Cardiac muscle cell (in vitro differentiated cells and primary cell): ENCODE measurements around the gene GCDH. TPM values are rescaled to one million over a fixed set of nuclear protein-coding genes. Genes with fewer than 3 reads are reported as not detected.

Experiments
- DNase-seq, 2 donors: peaks; one replicate each; pipeline versions ENCODE4 v3.0.0 to v3.0.0-alpha.2; 2010 to 2017; ENCODE audit warnings: low read depth in 1 of 2, low spot score in 1 of 2
- H3K27ac ChIP-seq: fragments of 200-600 bp; sonication (generic); 2 replicates; pipeline ENCODE4 v1.5.1; 2016
- H3K27me3 ChIP-seq: fragments of 200-600 bp; sonication (generic); 2 replicates; pipeline ENCODE4 v1.6.0; 2016; ENCODE audit warnings: control low read depth
- H3K36me3 ChIP-seq: fragments of 200-600 bp; sonication (generic); 2 replicates; pipeline ENCODE4 v1.5.1; 2016; ENCODE audit warnings: control low read depth
- H3K4me1 ChIP-seq: fragments of 200-600 bp; sonication (generic); 2 replicates; pipeline ENCODE4 v1.8.1; 2017; ENCODE audit warnings: low read depth, mild to moderate bottlenecking, mixed run types
- H3K4me3 ChIP-seq: fragments of 200-600 bp; sonication (generic); 2 replicates; pipeline ENCODE4 v1.5.1; 2016; ENCODE audit warnings: mild to moderate bottlenecking
- H3K9me3 ChIP-seq: fragments of 200-600 bp; sonication (generic); 2 replicates; pipeline ENCODE4 v1.5.1; 2017; ENCODE audit warnings: low read depth, mild to moderate bottlenecking, control low read depth
- CTCF ChIP-seq: IDR thresholded peaks from 2 replicates; pipeline ENCODE4 v1.5.1; 2012; ENCODE audit warnings: low read depth, mild to moderate bottlenecking, low read length
- polyA plus RNA-seq: library from polyadenylated mRNA; unstranded; fragments of >200 nt; fragmentation: Nextera tagmentation; extraction: Ambion mirVana; gene quantifications from 2 replicates; pipeline ENCODE4 v1.2.1, GENCODE V29; 2016
- total RNA-seq: library from RNA; depleted of rRNA; stranded (reverse); fragments of >200 nt; gene quantifications from 2 replicates; pipeline ENCODE4 v1.2.3, GENCODE V29; 2016

The GCDH gene
- total and polyA plus RNA-seq, 2 experiments from 2014 or later: 28.5 to 54.9 TPM

GRCh38 chr19:12948612-12949362, 57.8 kb downstream of the GCDH start:
- Histone ChIP-seq H3K9me3 (no peaks in the 10 kb centered on the region), H3K4me3 (no peak overlapping the region), H3K4me1 (peaks cover 4% of the 10 kb centered on the region), H3K27me3 (no peaks in the 10 kb centered on the region), H3K36me3 (peaks cover 47% of the 10 kb centered on the region), H3K27ac (no peak overlapping the region)
- no peak for TF ChIP-seq CTCF
- no peak for DNase-seq

Other genes with a start within 250 kb of the GCDH start
- gene MAN2B1, start 224.4 kb upstream of the GCDH start, total RNA-seq: 45.7 and 47.5 TPM in 2 replicates
- 22.1 and 25.3 TPM in 2 replicates for gene MAN2B1, start 224.4 kb upstream of the GCDH start, polyA plus RNA-seq
- 28.4 and 39.0 TPM in 2 replicates for gene WDR83, start 224.4 kb upstream of the GCDH start, total RNA-seq
- gene WDR83, start 224.4 kb upstream of the GCDH start, polyA plus RNA-seq: 29.4 and 40.2 TPM in 2 replicates
- 64.8 and 113 TPM in 2 replicates for gene DHPS, start 209.3 kb upstream of the GCDH start, total RNA-seq
- 80.0 and 99.5 TPM in 2 replicates for gene DHPS, start 209.3 kb upstream of the GCDH start, polyA plus RNA-seq
- gene GNG14, start 203.2 kb upstream of the GCDH start, total RNA-seq: 1.1 TPM in 1 of 2 replicates, not detected in the other
- gene GNG14, start 203.2 kb upstream of the GCDH start, polyA plus RNA-seq: 1.1 TPM in 1 of 2 replicates, not detected in the other
- gene FBXW9, start 194.5 kb upstream of the GCDH start, total RNA-seq: 17.2 and 32.7 TPM in 2 replicates
- gene FBXW9, start 194.5 kb upstream of the GCDH start, polyA plus RNA-seq: 25.6 and 29.6 TPM in 2 replicates
- 43.4 and 68.6 TPM in 2 replicates for gene TNPO2, start 167.2 kb upstream of the GCDH start, total RNA-seq
- gene TNPO2, start 167.2 kb upstream of the GCDH start, polyA plus RNA-seq: 20.1 and 20.5 TPM in 2 replicates
- gene TRIR, start 156.5 kb upstream of the GCDH start, total RNA-seq: 307 and 371 TPM in 2 replicates
- 175 and 218 TPM in 2 replicates for gene TRIR, start 156.5 kb upstream of the GCDH start, polyA plus RNA-seq
- gene GET3, start 153.7 kb upstream of the GCDH start, total RNA-seq: 44.8 and 73.6 TPM in 2 replicates
- 88.3 and 103 TPM in 2 replicates for gene GET3, start 153.7 kb upstream of the GCDH start, polyA plus RNA-seq
- gene BEST2, start 139.4 kb upstream of the GCDH start, total RNA-seq: not detected in 2 replicates
- gene BEST2, start 139.4 kb upstream of the GCDH start, polyA plus RNA-seq: not detected in 2 replicates
- 28.5 and 54.4 TPM in 2 replicates for gene HOOK2, start 115.6 kb upstream of the GCDH start, total RNA-seq
- 31.1 and 41.6 TPM in 2 replicates for gene HOOK2, start 115.6 kb upstream of the GCDH start, polyA plus RNA-seq
- gene JUNB, start 99.7 kb upstream of the GCDH start, total RNA-seq: 57.6 and 103 TPM in 2 replicates
- 37.2 and 48.3 TPM in 2 replicates for gene JUNB, start 99.7 kb upstream of the GCDH start, polyA plus RNA-seq
- gene PRDX2, start 89.4 kb upstream of the GCDH start, total RNA-seq: 1,316 and 1,694 TPM in 2 replicates
- 1,469 and 1,719 TPM in 2 replicates for gene PRDX2, start 89.4 kb upstream of the GCDH start, polyA plus RNA-seq
- gene THSD8, start 89.1 kb upstream of the GCDH start, total RNA-seq: 0.63 TPM in 1 of 2 replicates, not detected in the other
- gene THSD8, start 89.1 kb upstream of the GCDH start, polyA plus RNA-seq: 15.0 and 19.0 TPM in 2 replicates
- 20.4 and 29.0 TPM in 2 replicates for gene RNASEH2A, start 84.6 kb upstream of the GCDH start, total RNA-seq
- gene RNASEH2A, start 84.6 kb upstream of the GCDH start, polyA plus RNA-seq: 40.4 and 57.3 TPM in 2 replicates
- not detected in 2 replicates for gene RTBDN, start 56.6 kb upstream of the GCDH start, total RNA-seq
- 0.81 TPM in 1 of 2 replicates, not detected in the other for gene RTBDN, start 56.6 kb upstream of the GCDH start, polyA plus RNA-seq
- gene MAST1, start 52.6 kb upstream of the GCDH start, total RNA-seq: 3.7 and 7.9 TPM in 2 replicates
- gene MAST1, start 52.6 kb upstream of the GCDH start, polyA plus RNA-seq: 3.9 and 10.9 TPM in 2 replicates
- gene DNASE2, start 9.7 kb upstream of the GCDH start, total RNA-seq: 25.8 and 54.7 TPM in 2 replicates
- 26.0 and 49.5 TPM in 2 replicates for gene DNASE2, start 9.7 kb upstream of the GCDH start, polyA plus RNA-seq
- gene KLF1, start 4.0 kb upstream of the GCDH start, total RNA-seq: 0.51 and 2.2 TPM in 2 replicates
- 1.3 and 1.4 TPM in 2 replicates for gene KLF1, start 4.0 kb upstream of the GCDH start, polyA plus RNA-seq
- gene SYCE2, start 28.1 kb downstream of the GCDH start, total RNA-seq: 0.53 and 1.1 TPM in 2 replicates
- gene SYCE2, start 28.1 kb downstream of the GCDH start, polyA plus RNA-seq: 2.8 and 3.8 TPM in 2 replicates
- 81.9 and 87.9 TPM in 2 replicates for gene FARSA, start 42.6 kb downstream of the GCDH start, total RNA-seq
- gene FARSA, start 42.6 kb downstream of the GCDH start, polyA plus RNA-seq: 121 and 133 TPM in 2 replicates
- 615 and 1,390 TPM in 2 replicates for gene CALR, start 47.4 kb downstream of the GCDH start, total RNA-seq
- 338 and 856 TPM in 2 replicates for gene CALR, start 47.4 kb downstream of the GCDH start, polyA plus RNA-seq
- gene RAD23A, start 54.7 kb downstream of the GCDH start, total RNA-seq: 157 and 191 TPM in 2 replicates
- 182 and 225 TPM in 2 replicates for gene RAD23A, start 54.7 kb downstream of the GCDH start, polyA plus RNA-seq
- gene GADD45GIP1, start 66.1 kb downstream of the GCDH start, total RNA-seq: 78.2 and 84.5 TPM in 2 replicates
- 133 and 145 TPM in 2 replicates for gene GADD45GIP1, start 66.1 kb downstream of the GCDH start, polyA plus RNA-seq
- 0.67 TPM in 1 of 2 replicates, not detected in the other for gene DAND5, start 78.4 kb downstream of the GCDH start, total RNA-seq
- gene DAND5, start 78.4 kb downstream of the GCDH start, polyA plus RNA-seq: 0.07 and 0.09 TPM in 2 replicates
- 0.46 TPM in 1 of 2 replicates, not detected in the other for gene NFIX, start 104.3 kb downstream of the GCDH start, total RNA-seq
- gene NFIX, start 104.3 kb downstream of the GCDH start, polyA plus RNA-seq: 0.80 TPM in 1 of 2 replicates, not detected in the other
- gene LYL1, start 211.7 kb downstream of the GCDH start, total RNA-seq: 5.6 and 6.3 TPM in 2 replicates
- 4.3 and 4.6 TPM in 2 replicates for gene LYL1, start 211.7 kb downstream of the GCDH start, polyA plus RNA-seq
- 45.9 and 48.5 TPM in 2 replicates for gene TRMT1, start 225.6 kb downstream of the GCDH start, total RNA-seq
- gene TRMT1, start 225.6 kb downstream of the GCDH start, polyA plus RNA-seq: 37.7 and 56.0 TPM in 2 replicates
- gene NACC1, start 227.1 kb downstream of the GCDH start, total RNA-seq: 75.1 and 93.7 TPM in 2 replicates
- 9.8 and 13.3 TPM in 2 replicates for gene NACC1, start 227.1 kb downstream of the GCDH start, polyA plus RNA-seq